HEK293 (cell line): ENCODE results near the gene ARHGAP26.

ENCODE experiments used
- CTCF ChIA-PET: fragments of 350-600 bp; formaldehyde crosslinking; extraction: SDS; loops from one replicate; lab custom pipeline; 2021; ENCODE audit warnings: antibody characterized with exemption; lab: Yijun Ruan, JAX
- POLR2A ChIA-PET: fragments of 300-600 bp; formaldehyde crosslinking; extraction: SDS; loops from one replicate; lab custom pipeline; 2020; ENCODE audit warnings: antibody characterized with exemption, inconsistent platforms; lab: Yijun Ruan, JAX
- H3K27ac ChIP-seq: fragments of 200-500 bp; sonication (Bioruptor generic); 2 replicates; pipeline ENCODE4 v1.5.1; 2014; ENCODE audit warnings: low read depth, low read length, control low read depth, inconsistent platforms; ENCODE audit errors: extremely low read depth
- H3K36me3 ChIP-seq, 2 experiments: fragments of 200-500 bp in 1 of 2; sonication (Bioruptor generic) in 1 of 2; 1 replicate in 1 of 2; 2 replicates in 1 of 2; pipeline ENCODE4 v1.5.1; 2014 to 2017; ENCODE audit warnings: inconsistent platforms in 2 of 2, low read length in 2 of 2; ENCODE audit not compliant: control insufficient read depth in 2 of 2, insufficient read depth in 1 of 2
- H3K4me1 ChIP-seq: fragments of 200-500 bp; sonication (Bioruptor generic); 2 replicates; pipeline ENCODE4 v1.5.1; 2014; ENCODE audit warnings: mild to moderate bottlenecking, low read length, inconsistent platforms; ENCODE audit not compliant: control insufficient read depth, insufficient read depth
- H3K4me3 ChIP-seq: 2 replicates; pipeline ENCODE4 v1.5.1; 2011; ENCODE audit warnings: low read depth, mild to moderate bottlenecking, control low read depth, low read length, moderate library complexity
- H3K9me3 ChIP-seq: fragments of 200-500 bp; sonication (Bioruptor generic); 2 replicates; pipeline ENCODE4 v1.5.1; 2014; ENCODE audit warnings: low read depth, low read length, inconsistent platforms; ENCODE audit not compliant: control insufficient read depth, insufficient read depth
- IKZF3 ChIP-seq: fragments of 450-650 bp; IDR thresholded peaks from 2 replicates; pipeline ENCODE4 v1.5.0; 2018; ENCODE audit warnings: missing biosample characterization, mild to moderate bottlenecking, missing genetic modification characterization, moderate library complexity
- MYNN ChIP-seq: fragments of 450-650 bp; formaldehyde crosslinking; IDR thresholded peaks from 2 replicates; pipeline ENCODE4 v1.5.1; 2016; ENCODE audit warnings: missing biosample characterization, missing genetic modification characterization, borderline replicate concordance
- ZBTB49 ChIP-seq: fragments of 450-650 bp; formaldehyde crosslinking; IDR thresholded peaks from 2 replicates; pipeline ENCODE4 v1.5.1; 2016; ENCODE audit warnings: missing biosample characterization, missing genetic modification characterization, low read depth
- ZBTB8A ChIP-seq: fragments of 450-650 bp; formaldehyde crosslinking; IDR thresholded peaks from 2 replicates; pipeline ENCODE4 v1.5.1; 2016; ENCODE audit warnings: missing biosample characterization, missing genetic modification characterization
- ZFP69B ChIP-seq: fragments of 450-650 bp; formaldehyde crosslinking; IDR thresholded peaks from 2 replicates; pipeline ENCODE4 v1.5.1; 2016; ENCODE audit warnings: missing biosample characterization, missing genetic modification characterization
- ZIC2 ChIP-seq: fragments of 450-650 bp; formaldehyde crosslinking; IDR thresholded peaks from 2 replicates; pipeline ENCODE4 v1.5.1; 2016; ENCODE audit warnings: missing biosample characterization, missing genetic modification characterization
- ZNF157 ChIP-seq: fragments of 450-650 bp; formaldehyde crosslinking; IDR thresholded peaks from 2 replicates; pipeline ENCODE4 v1.5.1; 2016; ENCODE audit warnings: missing biosample characterization, missing genetic modification characterization
- ZNF175 ChIP-seq: fragments of 450-650 bp; formaldehyde crosslinking; IDR thresholded peaks from 2 replicates; pipeline ENCODE4 v1.5.1; 2016; ENCODE audit warnings: missing biosample characterization, missing genetic modification characterization
- ZNF248 ChIP-seq: fragments of 450-650 bp; formaldehyde crosslinking; IDR thresholded peaks from 2 replicates; pipeline ENCODE4 v1.5.1; 2017; ENCODE audit warnings: missing biosample characterization, missing genetic modification characterization
- ZNF341 ChIP-seq: fragments of 450-650 bp; formaldehyde crosslinking; IDR thresholded peaks from 2 replicates; pipeline ENCODE4; 2016; ENCODE audit warnings: low read depth, missing biosample characterization, missing genetic modification characterization
- ZNF521 ChIP-seq: fragments of 450-650 bp; formaldehyde crosslinking; IDR thresholded peaks from 2 replicates; pipeline ENCODE4 v1.5.1; 2017; ENCODE audit warnings: missing biosample characterization, mild to moderate bottlenecking, missing genetic modification characterization
- ZNF530 ChIP-seq: fragments of 450-650 bp; formaldehyde crosslinking; IDR thresholded peaks from 2 replicates; pipeline ENCODE4 v1.5.1; 2016; ENCODE audit warnings: low read depth, missing biosample characterization, missing genetic modification characterization
- ZNF555 ChIP-seq: fragments of 450-650 bp; formaldehyde crosslinking; conservative IDR thresholded peaks from 2 replicates; pipeline ENCODE4 v1.5.1; 2017; ENCODE audit warnings: missing biosample characterization, mild to moderate bottlenecking, missing genetic modification characterization, inconsistent platforms
- ZNF830 ChIP-seq: fragments of 450-650 bp; IDR thresholded peaks from 2 replicates; pipeline ENCODE4 v1.5.0; 2018; ENCODE audit warnings: missing biosample characterization, missing genetic modification characterization, low read depth, mild to moderate bottlenecking, moderate library complexity
- TF ChIP-seq, protein P1 (sequence below): fragments of 450-650 bp; formaldehyde crosslinking; IDR thresholded peaks from 2 replicates; pipeline ENCODE4 v1.5.1; 2016; ENCODE audit warnings: missing biosample characterization, missing genetic modification characterization
- TF ChIP-seq, protein P2 (sequence below): fragments of 450-650 bp; IDR thresholded peaks from 2 replicates; pipeline ENCODE4 v1.5.1; 2018; ENCODE audit warnings: missing biosample characterization, missing genetic modification characterization

The ARHGAP26 gene

DNA sequence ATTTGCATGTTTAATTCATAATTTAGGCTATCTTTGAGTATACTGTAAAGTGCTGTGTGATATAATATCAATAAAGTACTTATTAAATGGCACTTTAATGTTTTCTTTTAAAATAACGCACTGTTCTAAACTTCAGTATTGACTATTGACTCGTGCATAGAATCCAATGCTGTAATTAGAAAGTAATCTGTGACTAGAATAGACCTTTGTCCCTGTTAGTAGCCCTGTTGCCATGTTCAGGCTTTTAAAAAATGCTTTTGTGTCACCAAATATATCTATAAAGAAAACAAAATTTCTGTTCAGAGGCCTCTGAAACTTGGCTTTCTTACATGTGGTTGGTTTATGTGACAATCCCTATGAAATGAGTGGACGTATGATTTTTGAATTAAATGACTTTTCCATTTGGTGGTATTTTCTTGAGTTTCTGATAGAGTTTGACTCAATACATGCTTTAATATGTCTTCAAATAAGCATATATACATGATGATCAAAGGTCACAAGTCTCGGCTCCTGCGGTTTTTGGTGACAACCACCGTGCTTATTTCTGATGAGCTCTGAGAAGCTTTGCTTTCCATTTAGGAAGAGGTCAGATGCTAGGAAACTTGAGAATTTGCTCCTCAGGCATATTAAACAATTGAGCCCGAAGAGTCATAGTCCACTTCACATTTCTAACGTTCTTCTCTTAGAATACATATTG lies 458.6 kb downstream of the ARHGAP26 start (continued):
- no peak for TF ChIP-seq ZNF830 (tag by site-specific recombination)
- TF ChIP-seq IKZF3: no peak

DNA sequence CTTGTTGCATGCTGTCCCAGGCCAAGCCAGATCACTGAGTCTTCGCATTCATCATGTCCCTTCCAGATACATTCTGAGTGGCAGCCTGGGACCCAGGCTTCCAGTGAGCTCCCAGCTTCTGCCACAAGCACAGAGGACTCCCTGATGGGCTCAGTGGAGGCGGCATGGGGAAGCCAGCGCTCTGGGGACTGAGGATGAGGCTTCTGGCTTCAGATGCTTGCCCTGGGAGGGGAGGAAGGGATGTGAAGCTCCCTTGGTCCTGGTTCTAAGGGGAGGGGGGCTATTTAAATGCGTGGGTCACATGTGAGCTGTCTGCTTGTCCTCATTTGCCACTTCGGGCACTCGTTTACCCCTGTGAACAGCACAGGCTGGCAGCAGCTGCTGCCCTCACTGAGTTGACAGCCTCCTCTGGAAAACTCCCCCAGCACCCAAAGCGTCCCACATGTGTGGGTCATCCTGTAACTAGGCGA lies 459.3 kb downstream of the ARHGAP26 start:
- no peak for TF ChIP-seq MYNN (tag by site-specific recombination)
- peak; percentile 25; the same call in 1 of the 2 replicates for TF ChIP-seq ZIC2 (tag by site-specific recombination)
- TF ChIP-seq ZNF157: no peak
- Histone ChIP-seq H3K27ac (no peak overlapping the region), H3K4me3 (no peak overlapping the region), H3K36me3 (no peaks in the 10 kb centered on the region), H3K4me1 (no peaks in the 10 kb centered on the region), H3K9me3 (no peaks in the 10 kb centered on the region)
- CTCF ChIA-PET: no interaction called here
- POLR2A ChIA-PET: no interaction called here

DNA sequence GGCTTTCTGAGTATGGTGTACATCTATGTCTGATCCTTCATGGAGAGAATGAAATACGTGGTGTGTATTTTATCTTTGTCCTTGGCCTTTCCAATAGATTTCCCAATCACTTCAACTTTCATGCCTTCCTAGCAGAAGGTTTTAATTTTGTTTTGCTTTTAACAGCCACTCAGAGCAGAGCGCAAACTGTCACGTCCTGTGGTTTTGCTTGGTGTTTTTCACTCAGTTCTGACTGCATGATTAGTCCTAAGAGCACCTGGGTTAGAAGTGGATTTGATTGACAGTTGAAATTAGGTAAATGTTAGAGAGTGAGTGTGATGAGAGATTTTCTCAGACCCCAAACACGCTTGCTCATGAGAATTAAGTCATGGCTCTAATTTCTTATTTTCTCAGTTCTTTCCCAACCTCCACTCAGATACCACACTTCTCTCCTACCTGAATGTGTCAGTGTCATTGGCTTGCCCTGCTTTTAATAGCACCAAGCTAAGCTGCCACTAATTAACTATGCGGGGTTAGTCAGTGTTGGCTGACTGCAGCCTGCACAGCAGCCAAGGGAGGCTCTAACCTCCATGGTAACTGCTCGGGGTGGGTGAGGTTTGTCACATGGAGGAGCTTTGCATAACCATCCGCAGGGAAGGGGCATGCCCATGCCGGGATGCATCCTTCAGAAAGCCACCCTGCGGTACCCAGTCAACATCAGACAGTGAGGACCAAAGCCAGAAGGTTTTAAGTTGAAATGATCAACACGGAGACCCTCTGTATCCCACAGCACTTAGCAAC lies 459.9 kb downstream of the ARHGAP26 start:
- no peaks in the 10 kb centered on the region for H3K36me3 ChIP-seq
- H3K4me3 ChIP-seq: no peak overlapping the region
- ChIA-PET CTCF (no interaction called here), POLR2A (interaction anchor here (0.6 kb wide), 1 partner anchor 56 kb away, joined by 5 read pairs; no protein-coding TSS in a partner anchor)
- H3K9me3 ChIP-seq: no peaks in the 10 kb centered on the region
- H3K27ac ChIP-seq: no peak overlapping the region
- no peak for TF ChIP-seq ZFP69B (tag by site-specific recombination)
- no peak for TF ChIP-seq ZBTB8A (tag by site-specific recombination)
- TF ChIP-seq ZNF530 (tag by site-specific recombination): no peak
- TF ChIP-seq ZBTB49: no peak
- TF ChIP-seq, protein P1, sequence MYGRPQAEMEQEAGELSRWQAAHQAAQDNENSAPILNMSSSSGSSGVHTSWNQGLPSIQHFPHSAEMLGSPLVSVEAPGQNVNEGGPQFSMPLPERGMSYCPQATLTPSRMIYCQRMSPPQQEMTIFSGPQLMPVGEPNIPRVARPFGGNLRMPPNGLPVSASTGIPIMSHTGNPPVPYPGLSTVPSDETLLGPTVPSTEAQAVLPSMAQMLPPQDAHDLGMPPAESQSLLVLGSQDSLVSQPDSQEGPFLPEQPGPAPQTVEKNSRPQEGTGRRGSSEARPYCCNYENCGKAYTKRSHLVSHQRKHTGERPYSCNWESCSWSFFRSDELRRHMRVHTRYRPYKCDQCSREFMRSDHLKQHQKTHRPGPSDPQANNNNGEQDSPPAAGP: no peak
- no peak for TF ChIP-seq ZNF175
- no peak for TF ChIP-seq ZNF341
- TF ChIP-seq, protein P2, sequence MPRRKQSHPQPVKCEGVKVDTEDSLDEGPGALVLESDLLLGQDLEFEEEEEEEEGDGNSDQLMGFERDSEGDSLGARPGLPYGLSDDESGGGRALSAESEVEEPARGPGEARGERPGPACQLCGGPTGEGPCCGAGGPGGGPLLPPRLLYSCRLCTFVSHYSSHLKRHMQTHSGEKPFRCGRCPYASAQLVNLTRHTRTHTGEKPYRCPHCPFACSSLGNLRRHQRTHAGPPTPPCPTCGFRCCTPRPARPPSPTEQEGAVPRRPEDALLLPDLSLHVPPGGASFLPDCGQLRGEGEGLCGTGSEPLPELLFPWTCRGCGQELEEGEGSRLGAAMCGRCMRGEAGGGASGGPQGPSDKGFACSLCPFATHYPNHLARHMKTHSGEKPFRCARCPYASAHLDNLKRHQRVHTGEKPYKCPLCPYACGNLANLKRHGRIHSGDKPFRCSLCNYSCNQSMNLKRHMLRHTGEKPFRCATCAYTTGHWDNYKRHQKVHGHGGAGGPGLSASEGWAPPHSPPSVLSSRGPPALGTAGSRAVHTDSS (tag by site-specific recombination): no peak
- TF ChIP-seq ZNF248: no peak
- TF ChIP-seq ZNF521 (tag by site-specific recombination): no peak
- no peak for TF ChIP-seq ZNF555 (tag by site-specific recombination)
- no peaks in the 10 kb centered on the region for H3K4me1 ChIP-seq
